H9 (cell line): ENCODE measurements around the gene DCC. TPM values are rescaled to one million over a fixed set of nuclear protein-coding genes. Genes with fewer than 3 reads are reported as not detected.

Source experiments
- DNase-seq: peaks from one replicate; pipeline ENCODE4 v3.0.0-alpha.2; 2017
- H2AFZ ChIP-seq: one replicate; pipeline ENCODE4 v1.6.1; 2013; ENCODE audit warnings: mild to moderate bottlenecking, low read length, control low read depth, moderate library complexity
- H2AK5ac ChIP-seq: 2 replicates; pipeline ENCODE4 v1.6.1; 2013; ENCODE audit warnings: low read length, control low read depth, mixed read lengths; ENCODE audit not compliant: insufficient read length
- H2BK120ac ChIP-seq: one replicate; pipeline ENCODE4 v1.6.1; 2013; ENCODE audit warnings: low read depth, mild to moderate bottlenecking, low read length, control low read depth, inconsistent platforms; ENCODE audit not compliant: poor library complexity, severe bottlenecking
- H2BK12ac ChIP-seq: 2 replicates; pipeline ENCODE4 v1.6.1; 2013; ENCODE audit warnings: low read length, control low read depth, mixed read lengths, low read depth; ENCODE audit not compliant: insufficient read length
- H2BK15ac ChIP-seq: 2 replicates; pipeline ENCODE4 v1.6.1; 2013; ENCODE audit warnings: low read depth, low read length, control low read depth
- H2BK20ac ChIP-seq: one replicate; pipeline ENCODE4 v1.6.1; 2013; ENCODE audit warnings: low read depth, mild to moderate bottlenecking, low read length, control low read depth, inconsistent platforms; ENCODE audit not compliant: poor library complexity, severe bottlenecking
- H2BK5ac ChIP-seq: 2 replicates; pipeline ENCODE4 v1.6.1; 2013; ENCODE audit warnings: low read length, control low read depth, mixed read lengths; ENCODE audit not compliant: insufficient read length
- H3K14ac ChIP-seq: 2 replicates; pipeline ENCODE4 v1.6.1; 2013; ENCODE audit warnings: low read length, control low read depth; ENCODE audit not compliant: insufficient read depth
- H3K18ac ChIP-seq: 2 replicates; pipeline ENCODE4 v1.6.1; 2013; ENCODE audit warnings: low read depth, mild to moderate bottlenecking, mixed read lengths, low read length, control low read depth; ENCODE audit not compliant: insufficient read length
- H3K23ac ChIP-seq: 2 replicates; pipeline ENCODE4 v1.6.1; 2013; ENCODE audit warnings: low read length, control low read depth, mixed read lengths, low read depth; ENCODE audit not compliant: insufficient read length
- H3K23me2 ChIP-seq: 2 replicates; pipeline ENCODE4 v1.6.1; 2013; ENCODE audit warnings: low read depth, mild to moderate bottlenecking, mixed read lengths, low read length, control low read depth; ENCODE audit not compliant: insufficient read length, poor library complexity, severe bottlenecking
- H3K27ac ChIP-seq: 2 replicates; pipeline ENCODE4 v1.5.1; 2013; ENCODE audit warnings: low read length, control low read depth, mixed read lengths, low read depth; ENCODE audit not compliant: insufficient read length
- H3K27me3 ChIP-seq: 2 replicates; pipeline ENCODE4 v1.6.1; 2013; ENCODE audit warnings: low read length, control low read depth, inconsistent platforms; ENCODE audit not compliant: insufficient read depth
- H3K4ac ChIP-seq: 2 replicates; pipeline ENCODE4 v1.6.1; 2013; ENCODE audit warnings: low read depth, mild to moderate bottlenecking, control low read depth, inconsistent platforms, low read length, moderate library complexity
- H3K4me1 ChIP-seq: 2 replicates; pipeline ENCODE4 v1.6.1; 2013; ENCODE audit warnings: low read length, control low read depth, inconsistent platforms; ENCODE audit not compliant: insufficient read depth
- H3K4me2 ChIP-seq: 2 replicates; pipeline ENCODE4 v1.6.1; 2013; ENCODE audit warnings: low read length, control low read depth, mixed read lengths; ENCODE audit not compliant: insufficient read length, insufficient read depth
- H3K56ac ChIP-seq: 2 replicates; pipeline ENCODE4 v1.6.1; 2013; ENCODE audit warnings: low read depth, mild to moderate bottlenecking, mixed read lengths, low read length, control low read depth; ENCODE audit not compliant: insufficient read length
- H3K79me1 ChIP-seq: 2 replicates; pipeline ENCODE4 v1.6.1; 2013; ENCODE audit warnings: low read depth, mild to moderate bottlenecking, moderate library complexity, low read length, control low read depth, inconsistent platforms; ENCODE audit not compliant: insufficient read depth, poor library complexity, severe bottlenecking
- H3K79me2 ChIP-seq: 2 replicates; pipeline ENCODE4 v1.6.1; 2013; ENCODE audit warnings: low read length, control low read depth, inconsistent platforms; ENCODE audit not compliant: insufficient read depth
- H3K9ac ChIP-seq: 2 replicates; pipeline ENCODE4 v1.6.1; 2013; ENCODE audit warnings: low read length, control low read depth, mixed read lengths; ENCODE audit not compliant: insufficient read length; ENCODE audit errors: extremely low read depth
- H3K9me3 ChIP-seq: one replicate; pipeline ENCODE4 v1.6.1; 2013; ENCODE audit warnings: low read depth, low read length, inconsistent platforms; ENCODE audit not compliant: control insufficient read depth
- H3T11ph ChIP-seq: one replicate; pipeline ENCODE4 v1.6.1; 2013; ENCODE audit warnings: mild to moderate bottlenecking, low read length, control low read depth, inconsistent platforms
- H4K20me1 ChIP-seq: one replicate; pipeline ENCODE4 v1.6.1; 2013; ENCODE audit not compliant: control insufficient read depth, insufficient read length, insufficient read depth
- H4K5ac ChIP-seq: 2 replicates; pipeline ENCODE4 v1.6.1; 2013; ENCODE audit warnings: low read depth, mild to moderate bottlenecking, mixed read lengths, low read length, control low read depth; ENCODE audit not compliant: insufficient read length
- H4K8ac ChIP-seq: replicated peaks from 2 replicates; pipeline ENCODE4 v1.6.1; 2013; ENCODE audit warnings: low read length, control low read depth, mixed read lengths, low read depth; ENCODE audit not compliant: insufficient read length
- H4K91ac ChIP-seq: 2 replicates; pipeline ENCODE4 v1.6.1; 2013; ENCODE audit warnings: low read depth, mild to moderate bottlenecking, moderate library complexity, mixed read lengths, low read length, control low read depth; ENCODE audit not compliant: insufficient read length
- H3K27ac Mint-ChIP-seq, 3 experiments: 2 replicates in 2 of 3; 3 replicates in 1 of 3; pipeline ENCODE4 v1.8.0; 2020 to 2021; ENCODE audit warnings: mixed read lengths in 3 of 3, mild to moderate bottlenecking in 1 of 3, moderate library complexity in 1 of 3
- H3K27me3 Mint-ChIP-seq: 2 replicates; pipeline ENCODE4 v1.8.0; 2021; ENCODE audit warnings: low read depth, mild to moderate bottlenecking, moderate library complexity, mixed read lengths
- H3K36me3 Mint-ChIP-seq, 3 experiments: 2 replicates in 2 of 3; 3 replicates in 1 of 3; pipeline ENCODE4 v1.8.0; 2020 to 2021; ENCODE audit warnings: low read depth in 3 of 3, mixed read lengths in 3 of 3; ENCODE audit not compliant: insufficient read depth in 1 of 3
- H3K4me1 Mint-ChIP-seq, 2 experiments: 2 replicates each; pipeline ENCODE4 v1.8.0; 2020; ENCODE audit warnings: mixed read lengths in 2 of 2
- H3K4me3 Mint-ChIP-seq, 2 experiments: 2 replicates in 1 of 2; 3 replicates in 1 of 2; pipeline ENCODE4 v1.8.0; 2020 to 2021; ENCODE audit warnings: mild to moderate bottlenecking in 2 of 2, mixed read lengths in 2 of 2, moderate library complexity in 1 of 2
- H3K9me3 Mint-ChIP-seq, 2 experiments: 2 replicates in 1 of 2; 3 replicates in 1 of 2; pipeline ENCODE4 v1.8.0; 2020; ENCODE audit warnings: mild to moderate bottlenecking in 2 of 2, mixed read lengths in 2 of 2, moderate library complexity in 1 of 2
- CTCF ChIP-seq: fragments of 200-600 bp; sonication (generic); conservative IDR thresholded peaks from 3 replicates; pipeline ENCODE4 v1.8.0; 2021; ENCODE audit warnings: antibody characterized with exemption, mild to moderate bottlenecking
- WGBS: extraction: QIAGEN DNeasy Blood & Tissue Kit; methylation state at CpG from one replicate; pipeline ENCODE4 v1.1.7; 2013; ENCODE audit warnings: missing lambda C conversion rate, low lambda C conversion rate, mixed read lengths; ENCODE audit not compliant: insufficient read length; ENCODE audit errors: extremely low coverage; 5-methylcytosine and 5-hydroxymethylcytosine counted together
- total RNA-seq: library from RNA; stranded (reverse); gene quantifications from 2 replicates; pipeline ENCODE4 v1.2.1, GENCODE V29; 2021

Gene DCC
- total RNA-seq, 1 experiment from 2014 or later: 0.35 TPM

- H3K4me3 Mint-ChIP-seq: no peak overlapping the region
- Histone ChIP-seq H3K18ac (no peak overlapping the region), H2AFZ (no peak overlapping the region), H2AK5ac (no peak overlapping the region), H3K9ac (no peak overlapping the region), H3K14ac (no peak overlapping the region), H2BK12ac (no peak overlapping the region), H2BK120ac (no peak overlapping the region), H3K23ac (no peak overlapping the region), H3K4ac (no peak overlapping the region), H3K27ac (no peak overlapping the region), H3K4me1 (no peaks in the 10 kb centered on the region), H2BK5ac (no peak overlapping the region), H3K4me2 (no peak overlapping the region), H3K9me3 (no peaks in the 10 kb centered on the region), H4K8ac (no peak overlapping the region), H4K20me1 (no peaks in the 10 kb centered on the region), H4K91ac (no peak overlapping the region), H3K79me1 (no peaks in the 10 kb centered on the region), H2BK20ac (no peak overlapping the region), H3K56ac (no peak overlapping the region), H3K79me2 (no peaks in the 10 kb centered on the region), H4K5ac (no peak overlapping the region), H3T11ph (no peak overlapping the region), H3K27me3 (no peaks in the 10 kb centered on the region), H2BK15ac (no peak overlapping the region), H3K23me2 (no peaks in the 10 kb centered on the region)
- WGBS: no CpG with 5 or more reads among the region's 2 CpGs
- H3K9me3 Mint-ChIP-seq: peaks cover 0 to 4% of the 10 kb centered on the region in 2 experiments; a peak in 2 of 5 replicates
- H3K36me3 Mint-ChIP-seq: no peaks in the 10 kb centered on the region; a peak in 1 of 7 replicates
- no peak for DNase-seq
- no peaks in the 10 kb centered on the region; the same call in 1 of the 2 replicates for H3K27me3 Mint-ChIP-seq
- H3K27ac Mint-ChIP-seq: no peak overlapping the region
- no peak for TF ChIP-seq CTCF
- peaks cover 5% of the 10 kb centered on the region in 2 experiments for H3K4me1 Mint-ChIP-seq
These were observed 30.8 kb downstream of the DCC start for GRCh38 chr18:52370841-52371240.
